CD4-positive, alpha-beta T cell treated with Interleukin-2 at 100 ng/mL for 4 hours (primary cell): ENCODE data around the gene NNT.
A peak's percentile ranks its signal among the peaks of the same experiment; 100 is the strongest.
"Not testable (repeated sequence)": the region's sequence is repeated elsewhere in the genome, so short reads cannot be mapped to it uniquely, and the experiment has no call there.

Source experiments
- DNase-seq: peaks from one replicate; pipeline ENCODE4 v3.0.0-alpha.2; 2020; ENCODE audit warnings: low spot score

Gene NNT

GRCh38 chr5:43666728-43667127 lies 63.7 kb downstream of the NNT start:
- DNase-seq, result not testable (repeated sequence)

DNA sequence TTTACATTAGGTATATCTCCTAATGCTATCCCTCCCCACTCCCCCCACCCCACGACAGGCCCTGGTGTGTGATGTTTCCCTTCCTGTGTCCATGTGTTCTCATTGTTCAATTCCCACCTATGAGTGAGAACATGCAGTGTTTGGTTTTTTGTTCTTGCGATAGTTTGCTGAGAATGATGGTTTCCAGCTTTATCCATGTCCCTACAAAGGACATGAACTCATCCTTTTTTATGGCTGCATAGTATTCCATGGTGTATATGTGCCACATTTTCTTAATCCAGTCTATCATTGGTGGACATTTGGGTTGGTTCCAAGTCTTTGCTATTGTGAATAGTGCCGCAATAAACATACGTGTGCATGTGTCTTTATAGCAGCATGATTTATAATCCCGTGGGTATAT lies 64.4 kb downstream of the NNT start:
- not testable (repeated sequence) for DNase-seq

- no peak for DNase-seq
Observed at GRCh38 chr5:43674536-43674935, 71.6 kb downstream of the NNT start.

- no peak for DNase-seq
Observed at GRCh38 chr5:43675357-43675756, 72.4 kb downstream of the NNT start.

DNA sequence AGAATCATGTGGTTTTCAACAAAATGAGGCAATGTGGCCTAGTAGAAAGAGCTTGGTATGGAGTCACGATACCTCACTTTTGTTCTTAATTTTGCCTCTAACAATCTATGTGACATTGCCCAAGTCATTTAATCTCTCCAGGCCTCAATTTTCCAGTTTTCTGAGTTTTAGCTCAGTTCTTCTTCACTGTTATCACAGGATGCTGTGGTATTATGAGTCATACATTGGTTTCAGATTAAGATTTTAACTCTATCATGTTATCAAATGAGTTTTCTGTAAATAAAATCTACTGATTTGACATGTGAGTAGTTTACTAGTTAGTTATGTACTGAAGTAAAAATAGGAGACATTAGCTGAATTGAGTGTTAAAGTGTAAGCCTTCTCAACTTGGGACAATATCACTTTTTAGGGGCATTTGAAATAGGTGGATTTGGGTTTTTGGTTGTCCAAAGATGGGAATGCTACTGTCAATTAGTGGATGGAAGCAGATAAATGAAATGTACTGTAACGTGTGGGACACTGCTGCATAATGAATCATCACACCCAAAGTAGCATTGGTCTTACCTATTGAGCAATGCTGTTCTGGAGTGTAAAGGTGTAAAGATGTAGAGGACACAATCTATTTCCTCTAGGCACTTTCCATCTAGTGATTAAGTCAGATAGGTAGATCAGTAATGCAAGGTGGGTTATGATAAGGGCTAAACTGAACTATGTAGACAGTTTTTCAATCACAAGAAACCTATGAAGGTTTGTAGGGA lies 73.3 kb downstream of the NNT start:
- peak; percentile 18 for DNase-seq

GRCh38 chr5:43677253-43677652 lies 74.3 kb downstream of the NNT start:
- DNase-seq, result no peak

DNA sequence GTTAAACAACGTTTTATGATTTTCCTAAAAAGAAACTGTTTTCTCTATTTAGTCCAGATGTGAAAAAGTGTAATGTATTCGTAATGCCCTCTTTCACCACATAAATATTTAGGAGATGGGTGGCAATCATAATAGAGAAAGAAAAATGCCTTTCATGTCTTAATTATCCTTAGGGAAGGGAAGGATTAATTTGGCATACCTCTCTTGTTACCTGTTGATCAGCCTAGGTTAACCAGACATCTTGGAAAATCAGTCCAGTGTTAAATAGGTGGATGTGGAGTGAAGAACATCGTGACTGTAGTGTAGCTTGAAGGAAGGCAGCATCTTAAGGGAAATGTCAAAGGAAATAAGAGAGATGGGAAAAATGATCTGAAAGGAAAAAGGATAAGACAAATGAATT lies 76.2 kb downstream of the NNT start:
- no peak for DNase-seq

DNA sequence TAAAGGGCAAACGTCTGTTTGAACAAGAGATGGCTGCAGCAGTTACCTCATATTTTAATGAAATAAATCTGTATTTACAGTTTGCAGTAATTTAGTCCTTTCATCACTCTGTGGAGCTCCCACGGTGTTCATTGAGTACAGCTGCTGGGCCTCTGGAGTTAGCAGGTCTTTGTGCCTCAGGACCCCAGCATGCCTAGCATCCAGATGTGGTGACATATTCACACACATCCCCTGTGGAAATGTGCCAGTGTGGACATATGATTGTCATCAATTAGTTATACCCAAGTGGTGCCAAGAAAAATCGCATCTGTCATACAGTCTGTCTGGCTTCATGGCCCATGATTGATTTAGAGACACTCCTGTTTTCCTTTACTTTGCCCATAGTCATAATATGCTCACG lies 77.3 kb downstream of the NNT start:
- no peak for DNase-seq

DNA sequence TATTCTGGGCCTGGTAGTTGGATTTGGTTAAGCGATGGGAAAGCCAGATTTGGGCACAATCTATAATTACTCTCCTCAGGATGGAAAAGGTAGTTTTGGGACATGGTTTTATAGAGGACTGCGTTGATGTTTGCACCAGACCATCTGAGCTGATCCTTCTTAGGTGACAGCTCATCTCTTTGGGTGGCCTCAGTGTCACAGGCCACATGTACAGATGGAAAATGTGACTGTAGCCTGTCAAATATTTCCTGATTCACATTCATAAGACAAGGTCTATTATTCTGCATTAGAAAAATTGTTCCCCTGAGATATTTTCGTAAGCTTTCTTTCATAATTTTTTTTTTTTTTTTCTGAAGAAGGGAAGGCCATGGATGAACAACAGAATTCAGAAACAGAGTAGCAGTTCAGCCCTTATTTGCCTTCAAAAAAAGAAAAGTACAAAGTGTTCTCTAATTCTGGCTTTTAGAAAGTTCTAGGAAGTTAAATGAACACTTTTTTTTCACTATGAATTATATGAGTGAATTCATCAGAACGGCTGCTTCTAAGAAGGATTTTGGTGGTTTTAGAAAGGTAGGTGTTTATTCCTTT lies 81.0 kb downstream of the NNT start:
- DNase-seq, result no peak

- no peak for DNase-seq
Observed at GRCh38 chr5:43685252-43685950, 82.4 kb downstream of the NNT start.

- no peak for DNase-seq
Observed at GRCh38 chr5:43687275-43687674, 84.3 kb downstream of the NNT start.

GRCh38 chr5:43691275-43691674 lies 88.3 kb downstream of the NNT start:
- DNase-seq, result no peak

DNA sequence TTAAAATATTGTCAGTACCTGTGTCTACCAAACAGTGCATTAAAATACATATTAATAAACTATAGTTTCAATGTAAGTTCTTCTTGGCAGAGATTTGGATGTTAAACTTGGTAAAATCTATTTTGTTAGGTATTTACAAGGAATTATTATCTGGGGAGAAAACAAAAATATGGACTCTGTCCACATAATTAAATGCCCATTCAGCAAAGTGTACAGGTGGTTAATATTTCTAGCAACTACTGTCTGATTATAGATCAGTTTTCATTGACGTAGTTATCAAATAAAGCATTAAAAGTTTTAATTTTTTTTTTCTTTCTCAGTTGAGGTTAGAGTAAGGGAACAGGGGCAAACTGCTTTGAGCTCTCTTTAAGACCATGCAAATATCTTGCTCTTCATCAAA lies 88.9 kb downstream of the NNT start:
- no peak for DNase-seq

- no peak for DNase-seq
Observed at GRCh38 chr5:43693411-43693810, 90.4 kb downstream of the NNT start.

- no peak for DNase-seq
Observed at GRCh38 chr5:43694027-43694426, 91.0 kb downstream of the NNT start.

DNA sequence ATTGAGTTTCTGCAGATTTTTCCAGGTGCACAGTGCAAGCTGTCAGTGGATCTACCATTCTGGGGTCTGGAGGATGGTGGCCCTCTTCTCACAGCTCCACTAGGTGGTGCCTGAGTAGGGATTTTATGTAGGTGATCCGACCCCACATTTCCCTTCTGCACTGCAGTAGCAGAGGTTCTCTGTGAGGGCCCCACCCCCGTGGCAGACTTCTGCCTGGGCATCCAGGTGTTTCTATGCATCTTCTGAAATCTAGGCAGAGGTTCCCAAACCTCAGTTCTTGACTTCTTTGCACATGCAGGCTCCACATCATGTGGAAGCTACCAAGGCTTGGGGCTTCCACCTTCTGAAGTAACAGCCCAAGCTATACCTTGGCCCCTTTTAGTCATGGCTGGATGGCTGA lies 93.5 kb downstream of the NNT start:
- DNase-seq, result not testable (repeated sequence)

DNA sequence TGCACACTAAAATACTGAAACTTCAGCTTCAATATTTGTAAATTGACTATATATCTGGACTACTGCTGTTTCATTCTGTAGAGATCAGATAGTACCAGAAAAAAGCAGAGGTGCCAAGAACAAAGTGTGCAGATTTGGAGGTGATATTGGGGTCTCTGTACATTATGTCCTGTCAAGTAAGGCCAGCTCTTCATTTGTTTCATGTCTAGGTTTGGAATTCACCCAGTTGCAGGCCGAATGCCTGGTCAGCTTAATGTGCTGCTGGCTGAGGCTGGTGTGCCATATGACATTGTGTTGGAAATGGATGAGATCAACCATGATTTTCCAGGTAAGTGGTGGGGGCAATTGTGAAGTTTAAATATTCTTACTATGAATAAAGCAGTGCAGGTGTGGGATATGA lies 96.9 kb downstream of the NNT start:
- no peak for DNase-seq

GRCh38 chr5:43700601-43701000 lies 97.6 kb downstream of the NNT start:
- DNase-seq, result no peak

- no peak for DNase-seq
Observed at GRCh38 chr5:43701227-43701626, 98.2 kb downstream of the NNT start.

GRCh38 chr5:43702293-43702692 lies 99.3 kb downstream of the NNT start:
- no peak for DNase-seq

GRCh38 chr5:43702815-43703214 lies 99.8 kb downstream of the NNT start:
- DNase-seq, result no peak

DNA sequence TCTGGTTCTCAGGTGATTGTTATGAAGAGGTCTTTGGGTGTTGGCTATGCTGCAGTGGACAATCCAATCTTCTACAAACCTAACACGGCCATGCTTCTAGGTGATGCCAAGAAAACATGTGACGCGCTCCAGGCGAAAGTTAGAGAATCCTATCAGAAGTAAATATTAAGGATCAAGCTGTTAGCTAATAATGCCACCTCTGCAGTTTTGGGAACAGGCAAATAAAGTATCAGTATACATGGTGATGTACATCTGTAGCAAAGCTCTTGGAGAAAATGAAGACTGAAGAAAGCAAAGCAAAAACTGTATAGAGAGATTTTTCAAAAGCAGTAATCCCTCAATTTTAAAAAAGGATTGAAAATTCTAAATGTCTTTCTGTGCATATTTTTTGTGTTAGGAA lies 101.3 kb downstream of the NNT start:
- no peak for DNase-seq

DNA sequence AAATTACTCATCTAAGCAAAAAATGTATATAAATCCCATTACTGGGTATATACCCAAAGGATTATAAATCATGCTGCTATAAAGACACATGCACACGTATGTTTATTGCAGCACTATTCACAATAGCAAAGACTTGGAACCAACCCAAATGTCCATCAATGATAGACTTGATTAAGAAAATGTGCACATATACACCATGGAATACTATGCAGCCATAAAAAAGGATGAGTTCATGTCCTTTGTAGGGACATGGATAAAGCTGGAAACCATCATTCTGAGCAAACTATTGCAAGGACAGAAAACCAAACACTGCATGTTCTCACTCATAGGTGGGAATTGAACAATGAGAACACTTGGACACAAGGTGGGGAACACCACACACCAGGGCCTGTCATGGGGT lies 103.6 kb downstream of the NNT start:
- DNase-seq, result not testable (repeated sequence)
